ENCODE data around the gene OR10H5.
"Not testable (repeated sequence)": the region's sequence is repeated elsewhere in the genome, so short reads cannot be mapped to it uniquely, and the experiment has no call there.

Gene OR10H5

GRCh38 chr19:15776991-15777970 lies 10.2 kb upstream of the OR10H5 start:
- Histone ChIP-seq H3K9me3 (ENCODE audit: control insufficient read depth, insufficient read depth, low read length) (peaks cover 36% of the 10 kb centered on the region), H3K27ac (ENCODE audit: low read length) (no peak overlapping the region)

GRCh38 chr19:15779756-15780476 lies 7.5 kb upstream of the OR10H5 start:
- Histone ChIP-seq H3K27me3 (ENCODE audit: control insufficient read depth, insufficient read depth, low read length) (no peaks in the 10 kb centered on the region), H3K4me1 (ENCODE audit: control insufficient read depth, insufficient read depth, low read length) (no peaks in the 10 kb centered on the region), H3K27ac (ENCODE audit: low read length) (no peak overlapping the region), H3K9me3 (ENCODE audit: control insufficient read depth, insufficient read depth, low read length) (peaks cover 29% of the 10 kb centered on the region), H3K36me3 (ENCODE audit: control insufficient read depth, insufficient read depth, low read length) (no peaks in the 10 kb centered on the region), H3K4me3 (ENCODE audit: low read length) (no peak overlapping the region)
- no CpG with 5 or more reads among the region's 10 CpGs for WGBS (ENCODE audit: insufficient coverage, insufficient read length)
- DNase-seq (ENCODE audit: low read depth, low spot score): no peak

More at GRCh38 chr19:15776991-15777970, 10.2 kb upstream of the OR10H5 start:
- Histone ChIP-seq H3K27me3 (ENCODE audit: control insufficient read depth, insufficient read depth, low read length) (no peaks in the 10 kb centered on the region), H3K4me1 (ENCODE audit: control insufficient read depth, insufficient read depth, low read length) (no peaks in the 10 kb centered on the region), H3K36me3 (ENCODE audit: control insufficient read depth, insufficient read depth, low read length) (no peaks in the 10 kb centered on the region), H3K4me3 (ENCODE audit: low read length) (no peak overlapping the region)
- WGBS (ENCODE audit: insufficient coverage, insufficient read length): no CpG with 5 or more reads among the region's 9 CpGs
- no peak for DNase-seq (ENCODE audit: low read depth, low spot score)

GRCh38 chr19:15780610-15781418 lies 6.6 kb upstream of the OR10H5 start:
- no CpG with 5 or more reads among the region's 7 CpGs for WGBS (ENCODE audit: insufficient coverage, insufficient read length)
- peaks cover 27% of the 10 kb centered on the region for H3K9me3 ChIP-seq (ENCODE audit: control insufficient read depth, insufficient read depth, low read length)
- no peaks in the 10 kb centered on the region for H3K4me1 ChIP-seq (ENCODE audit: control insufficient read depth, insufficient read depth, low read length)

GRCh38 chr19:15781661-15782060 lies 5.8 kb upstream of the OR10H5 start:
- Histone ChIP-seq H3K4me3 (ENCODE audit: low read length) (no peak overlapping the region), H3K36me3 (ENCODE audit: control insufficient read depth, insufficient read depth, low read length) (no peaks in the 10 kb centered on the region), H3K27ac (ENCODE audit: low read length) (no peak overlapping the region), H3K4me1 (ENCODE audit: control insufficient read depth, insufficient read depth, low read length) (no peaks in the 10 kb centered on the region), H3K9me3 (ENCODE audit: control insufficient read depth, insufficient read depth, low read length) (peaks cover 23% of the 10 kb centered on the region), H3K27me3 (ENCODE audit: control insufficient read depth, insufficient read depth, low read length) (no peaks in the 10 kb centered on the region)
- DNase-seq (ENCODE audit: low read depth, low spot score): no peak
- WGBS (ENCODE audit: insufficient coverage, insufficient read length): no CpG with 5 or more reads among the region's 5 CpGs

More at GRCh38 chr19:15780610-15781418, 6.6 kb upstream of the OR10H5 start:
- H3K4me3 ChIP-seq (ENCODE audit: low read length): no peak overlapping the region
- H3K36me3 ChIP-seq (ENCODE audit: control insufficient read depth, insufficient read depth, low read length): no peaks in the 10 kb centered on the region
- H3K27me3 ChIP-seq (ENCODE audit: control insufficient read depth, insufficient read depth, low read length): no peaks in the 10 kb centered on the region
- DNase-seq (ENCODE audit: low read depth, low spot score): no peak
- no peak overlapping the region for H3K27ac ChIP-seq (ENCODE audit: low read length)

GRCh38 chr19:15782211-15782610 lies 5.2 kb upstream of the OR10H5 start:
- Histone ChIP-seq H3K9me3 (ENCODE audit: control insufficient read depth, insufficient read depth, low read length) (peaks cover 23% of the 10 kb centered on the region), H3K27ac (ENCODE audit: low read length) (no peak overlapping the region), H3K36me3 (ENCODE audit: control insufficient read depth, insufficient read depth, low read length) (no peaks in the 10 kb centered on the region), H3K4me1 (ENCODE audit: control insufficient read depth, insufficient read depth, low read length) (no peaks in the 10 kb centered on the region), H3K27me3 (ENCODE audit: control insufficient read depth, insufficient read depth, low read length) (no peaks in the 10 kb centered on the region), H3K4me3 (ENCODE audit: low read length) (no peak overlapping the region)
- DNase-seq (ENCODE audit: low read depth, low spot score): no peak
- no CpG with 5 or more reads among the region's 3 CpGs for WGBS (ENCODE audit: insufficient coverage, insufficient read length)

- H3K27ac ChIP-seq (ENCODE audit: low read length): not testable (repeated sequence)
These were observed 4.6 kb upstream of the OR10H5 start for GRCh38 chr19:15782896-15783295.

GRCh38 chr19:15788594-15789270 lies 1.3 kb downstream of the OR10H5 start:
- Histone ChIP-seq H3K4me3 (ENCODE audit: low read length) (no peak overlapping the region), H3K27ac (ENCODE audit: low read length) (no peak overlapping the region), H3K4me1 (ENCODE audit: control insufficient read depth, insufficient read depth, low read length) (no peaks in the 10 kb centered on the region), H3K9me3 (ENCODE audit: control insufficient read depth, insufficient read depth, low read length) (peaks cover 14% of the 10 kb centered on the region), H3K36me3 (ENCODE audit: control insufficient read depth, insufficient read depth, low read length) (no peaks in the 10 kb centered on the region), H3K27me3 (ENCODE audit: control insufficient read depth, insufficient read depth, low read length) (no peaks in the 10 kb centered on the region)
- DNase-seq (ENCODE audit: low read depth, low spot score): no peak
- WGBS (ENCODE audit: insufficient coverage, insufficient read length): no CpG with 5 or more reads among the region's 4 CpGs

More at GRCh38 chr19:15782896-15783295, 4.6 kb upstream of the OR10H5 start:
- not testable (repeated sequence) for H3K4me1 ChIP-seq (ENCODE audit: control insufficient read depth, insufficient read depth, low read length); DNase-seq (ENCODE audit: low read depth, low spot score); H3K27me3 ChIP-seq (ENCODE audit: control insufficient read depth, insufficient read depth, low read length); H3K4me3 ChIP-seq (ENCODE audit: low read length); H3K36me3 ChIP-seq (ENCODE audit: control insufficient read depth, insufficient read depth, low read length)
- no CpG with 5 or more reads among the region's 7 CpGs for WGBS (ENCODE audit: insufficient coverage, insufficient read length)
- peaks cover 19% of the 10 kb centered on the region for H3K9me3 ChIP-seq (ENCODE audit: control insufficient read depth, insufficient read depth, low read length)

GRCh38 chr19:15790096-15790495 lies 2.6 kb downstream of the OR10H5 start:
- Histone ChIP-seq H3K4me3 (ENCODE audit: low read length) (no peak overlapping the region), H3K36me3 (ENCODE audit: control insufficient read depth, insufficient read depth, low read length) (no peaks in the 10 kb centered on the region), H3K27ac (ENCODE audit: low read length) (no peak overlapping the region), H3K4me1 (ENCODE audit: control insufficient read depth, insufficient read depth, low read length) (no peaks in the 10 kb centered on the region), H3K27me3 (ENCODE audit: control insufficient read depth, insufficient read depth, low read length) (no peaks in the 10 kb centered on the region), H3K9me3 (ENCODE audit: control insufficient read depth, insufficient read depth, low read length) (peaks cover 14% of the 10 kb centered on the region)
- DNase-seq (ENCODE audit: low read depth, low spot score): no peak
- no CpG with 5 or more reads among the region's 6 CpGs for WGBS (ENCODE audit: insufficient coverage, insufficient read length)

GRCh38 chr19:15794279-15794678 lies 6.8 kb downstream of the OR10H5 start:
- WGBS (ENCODE audit: insufficient coverage, insufficient read length): no CpG with 5 or more reads among the region's 18 CpGs
- not testable (repeated sequence) for H3K27me3 ChIP-seq (ENCODE audit: control insufficient read depth, insufficient read depth, low read length); H3K27ac ChIP-seq (ENCODE audit: low read length); H3K4me1 ChIP-seq (ENCODE audit: control insufficient read depth, insufficient read depth, low read length); H3K4me3 ChIP-seq (ENCODE audit: low read length); DNase-seq (ENCODE audit: low read depth, low spot score); H3K36me3 ChIP-seq (ENCODE audit: control insufficient read depth, insufficient read depth, low read length)
- H3K9me3 ChIP-seq (ENCODE audit: control insufficient read depth, insufficient read depth, low read length): peaks cover 14% of the 10 kb centered on the region
